HCT116 (cell line): ENCODE results near the gene TMEM247.

ENCODE experiments used
- EZH2 ChIP-seq: fragments of 200-600 bp; sonication (generic); IDR thresholded peaks from 2 replicates; pipeline ENCODE4 v1.6.1; 2017; ENCODE audit warnings: antibody characterized with exemption, mixed run types
- EZH2phosphoT487 ChIP-seq: fragments of 200-600 bp; IDR thresholded peaks from 2 replicates; pipeline ENCODE4 v1.6.1; 2018; ENCODE audit warnings: antibody characterized with exemption, borderline replicate concordance
- JUND ChIP-seq: IDR thresholded peaks from 2 replicates; pipeline ENCODE4 v1.6.1; 2012
- POLR2A ChIP-seq: IDR thresholded peaks from 2 replicates; pipeline ENCODE4 v1.7.0; 2011; ENCODE audit warnings: borderline replicate concordance; ENCODE audit not compliant: insufficient read depth, insufficient read length; ENCODE audit errors: extremely low read depth
- POLR2AphosphoS5 ChIP-seq: IDR thresholded peaks from 2 replicates; pipeline ENCODE4 v1.6.1; 2011; ENCODE audit warnings: mild to moderate bottlenecking, low read depth, low read length, moderate library complexity
- RAD21 ChIP-seq: IDR thresholded peaks from 2 replicates; pipeline ENCODE4 v1.6.1; 2012; ENCODE audit warnings: low read depth, mild to moderate bottlenecking
- TCF7L2 ChIP-seq: IDR thresholded peaks from 2 replicates; pipeline ENCODE4 v1.7.0; 2011; ENCODE audit warnings: borderline replicate concordance, inconsistent platforms; ENCODE audit not compliant: insufficient read depth, insufficient read length; ENCODE audit errors: extremely low read depth
- YY1 ChIP-seq: IDR thresholded peaks from 2 replicates; pipeline ENCODE4 v1.6.1; 2011; ENCODE audit warnings: low read length, low read depth, moderate library complexity, mild to moderate bottlenecking; ENCODE audit not compliant: insufficient replicate concordance; ENCODE audit errors: extremely low read depth
- TF ChIP-seq, protein P1 (sequence below), 3 experiments: fragments of 200-600 bp in 1 of 3; sonication (generic) in 1 of 3; IDR thresholded peaks in 2 of 3; conservative IDR thresholded peaks in 1 of 3; 2 replicates each; pipeline ENCODE4 v1.5.1; 2012 to 2017; ENCODE audit warnings: low read depth in 2 of 3, low read length in 2 of 3, antibody characterized with exemption in 1 of 3, borderline replicate concordance in 1 of 3, control low read depth in 1 of 3, mild to moderate bottlenecking in 1 of 3, mixed read lengths in 1 of 3, mixed run types in 1 of 3, moderate library complexity in 1 of 3; ENCODE audit not compliant: insufficient read depth in 1 of 3

- TF ChIP-seq RAD21 (no peak), EZH2phosphoT487 (no peak), POLR2AphosphoS5 (no peak), TCF7L2 (no peak), JUND (no peak), EZH2 (no peak), POLR2A (no peak), YY1 (no peak)
- TF ChIP-seq, protein P1, sequence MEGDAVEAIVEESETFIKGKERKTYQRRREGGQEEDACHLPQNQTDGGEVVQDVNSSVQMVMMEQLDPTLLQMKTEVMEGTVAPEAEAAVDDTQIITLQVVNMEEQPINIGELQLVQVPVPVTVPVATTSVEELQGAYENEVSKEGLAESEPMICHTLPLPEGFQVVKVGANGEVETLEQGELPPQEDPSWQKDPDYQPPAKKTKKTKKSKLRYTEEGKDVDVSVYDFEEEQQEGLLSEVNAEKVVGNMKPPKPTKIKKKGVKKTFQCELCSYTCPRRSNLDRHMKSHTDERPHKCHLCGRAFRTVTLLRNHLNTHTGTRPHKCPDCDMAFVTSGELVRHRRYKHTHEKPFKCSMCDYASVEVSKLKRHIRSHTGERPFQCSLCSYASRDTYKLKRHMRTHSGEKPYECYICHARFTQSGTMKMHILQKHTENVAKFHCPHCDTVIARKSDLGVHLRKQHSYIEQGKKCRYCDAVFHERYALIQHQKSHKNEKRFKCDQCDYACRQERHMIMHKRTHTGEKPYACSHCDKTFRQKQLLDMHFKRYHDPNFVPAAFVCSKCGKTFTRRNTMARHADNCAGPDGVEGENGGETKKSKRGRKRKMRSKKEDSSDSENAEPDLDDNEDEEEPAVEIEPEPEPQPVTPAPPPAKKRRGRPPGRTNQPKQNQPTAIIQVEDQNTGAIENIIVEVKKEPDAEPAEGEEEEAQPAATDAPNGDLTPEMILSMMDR (IDR thresholded peaks at IDR 0.05 in 2 of 3, conservative IDR thresholded peaks at IDR 0.05 in 1 of 3; ENCODE audit: borderline replicate concordance in 1 of 3, insufficient read depth in 1 of 3, low read depth in 2 of 3, low read length in 2 of 3): no peak
Measured at GRCh38 chr2:46479265-46479664, at the start of gene TMEM247.
